B cell (primary cell): ENCODE measurements around the gene TSPAN16. TPM values are rescaled to one million over a fixed set of nuclear protein-coding genes. Genes with fewer than 3 reads are reported as not detected.

ENCODE experiments used
- ATAC-seq: fragments of 200-7000 bp; cut with Tn5 transposase; one replicate; pipeline ENCODE4 v1.10.0; 2021; ENCODE audit warnings: low read depth, mild to moderate bottlenecking, moderate number of reproducible peaks, moderate library complexity
- CTCF ChIA-PET: fragments of 350-600 bp; sonication (Branson Sonifier 250); formaldehyde crosslinking; loops from one replicate; lab custom pipeline; 2021; ENCODE audit warnings: antibody characterized with exemption, inconsistent platforms; lab: Charles Lee
- POLR2A ChIA-PET: fragments of 350-600 bp; sonication (Branson Sonifier 250); formaldehyde crosslinking; loops from one replicate; lab custom pipeline; 2021; ENCODE audit warnings: antibody characterized with exemption; lab: Charles Lee
- DNase-seq: peaks from one replicate; pipeline ENCODE4 v3.0.0; 2013
- H2AFZ ChIP-seq: 2 replicates; pipeline ENCODE4 v1.6.1; 2012; ENCODE audit warnings: mild to moderate bottlenecking, low read depth, low read length; ENCODE audit not compliant: insufficient read depth, poor library complexity, severe bottlenecking
- H3K27ac ChIP-seq, 2 donors: 1 replicate in 1 of 2; 2 replicates in 1 of 2; pipeline ENCODE4 v1.5.1; 2012 to 2013; ENCODE audit warnings: low read length in 2 of 2, mild to moderate bottlenecking in 2 of 2, moderate library complexity in 1 of 2
- H3K27me3 ChIP-seq, 4 experiments: fragments of 200-600 bp in 1 of 4; sonication (generic) in 1 of 4; replicated peaks in 1 of 4; 1 replicate in 2 of 4; 2 replicates in 2 of 4; pipeline versions ENCODE4 v1.6.1 to v1.7.0; 2013 to 2016; ENCODE audit warnings: low read length in 3 of 4, mild to moderate bottlenecking in 2 of 4, mixed read lengths in 1 of 4, moderate library complexity in 1 of 4; ENCODE audit not compliant: insufficient read depth in 4 of 4, control insufficient read depth in 3 of 4; ENCODE audit errors: control extremely low read depth in 1 of 4
- H3K36me3 ChIP-seq, 2 experiments: replicated peaks in 1 of 2; 1 replicate in 1 of 2; 2 replicates in 1 of 2; pipeline versions ENCODE4 v1.6.1 to v1.7.1; 2013; ENCODE audit warnings: low read length in 1 of 2; ENCODE audit not compliant: insufficient read depth in 2 of 2, control insufficient read depth in 1 of 2; ENCODE audit errors: control extremely low read depth in 1 of 2, extremely low read depth in 1 of 2
- H3K4me1 ChIP-seq, 2 donors: fragments of 200-600 bp in 1 of 2; sonication (generic) in 1 of 2; 1 replicate in 1 of 2; 2 replicates in 1 of 2; pipeline versions ENCODE4 v1.5.1 to v1.6.1; 2013 to 2017; ENCODE audit warnings: low read length in 2 of 2; ENCODE audit not compliant: control insufficient read depth in 2 of 2, insufficient read depth in 2 of 2
- H3K4me2 ChIP-seq: replicated peaks from 2 replicates; pipeline ENCODE3; 2012; ENCODE audit warnings: mild to moderate bottlenecking, low read depth, low read length; ENCODE audit not compliant: poor library complexity, severe bottlenecking
- H3K4me3 ChIP-seq, 5 experiments: fragments of 200-600 bp in 1 of 5; sonication (generic) in 1 of 5; 1 replicate in 3 of 5; 2 replicates in 2 of 5; pipeline versions ENCODE4 v1.5.1 to v1.7.0; 2011 to 2016; ENCODE audit warnings: low read length in 4 of 5, mild to moderate bottlenecking in 4 of 5, low read depth in 2 of 5, control low read depth in 1 of 5, moderate library complexity in 1 of 5; ENCODE audit not compliant: insufficient read depth in 1 of 5; ENCODE audit errors: control extremely low read depth in 1 of 5, extremely low read depth in 1 of 5
- H3K79me2 ChIP-seq: fragments of 200-600 bp; sonication (generic); one replicate; pipeline ENCODE4 v1.6.0; 2016; ENCODE audit warnings: low read length; ENCODE audit not compliant: control insufficient read depth, insufficient read depth
- H3K9ac ChIP-seq: fragments of 200-600 bp; sonication (generic); 2 replicates; pipeline ENCODE4 v1.6.1; 2017; ENCODE audit warnings: mild to moderate bottlenecking, low read length, moderate library complexity
- H3K9me3 ChIP-seq, 3 donors: one replicate each; pipeline versions ENCODE4 v1.6.1 to v1.7.1; 2013; ENCODE audit warnings: low read length in 2 of 3; ENCODE audit not compliant: control insufficient read depth in 2 of 3, insufficient read depth in 1 of 3; ENCODE audit errors: control extremely low read depth in 1 of 3
- H4K20me1 ChIP-seq: 2 replicates; pipeline ENCODE4 v1.6.0; 2012; ENCODE audit warnings: mild to moderate bottlenecking, low read length; ENCODE audit not compliant: insufficient read depth, control insufficient read depth, poor library complexity, severe bottlenecking
- H3K27ac Mint-ChIP-seq: one replicate; pipeline ENCODE4 v1.8.0; 2021; ENCODE audit warnings: mixed read lengths
- H3K27me3 Mint-ChIP-seq: one replicate; pipeline ENCODE4 v1.8.0; 2021; ENCODE audit warnings: mixed read lengths
- H3K4me1 Mint-ChIP-seq: one replicate; pipeline ENCODE4 v1.8.0; 2021; ENCODE audit warnings: mixed read lengths
- H3K4me3 Mint-ChIP-seq: one replicate; pipeline ENCODE4 v1.8.0; 2021; ENCODE audit warnings: mixed read lengths
- H3K9me3 Mint-ChIP-seq: one replicate; pipeline ENCODE4 v1.8.0; 2022; ENCODE audit warnings: mixed read lengths; ENCODE audit not compliant: insufficient read depth
- CTCF ChIP-seq: fragments of 200-600 bp; IDR thresholded peaks from one replicate; pipeline ENCODE4 v1.8.0; 2022; ENCODE audit warnings: antibody characterized with exemption, mild to moderate bottlenecking
- EZH2 ChIP-seq: IDR thresholded peaks from 2 replicates; pipeline ENCODE4 v1.6.1; 2012; ENCODE audit warnings: borderline replicate concordance, low read depth, mild to moderate bottlenecking, moderate library complexity, low read length; ENCODE audit not compliant: insufficient read depth, poor library complexity, severe bottlenecking
- WGBS: methylation state at CpG from one replicate; pipeline ENCODE4 v1.1.5; 2013; ENCODE audit warnings: missing lambda C conversion rate; ENCODE audit not compliant: insufficient coverage; 5-methylcytosine and 5-hydroxymethylcytosine counted together
- intact Hi-C: fragments of 100-400 bp; cut with micrococcal nuclease; formaldehyde crosslinking; loops from one replicate; pipeline ENCODE4 v1.10.0; 2022
- polyA plus RNA-seq: library from polyadenylated mRNA; depleted of rRNA; stranded (reverse); fragments of >200 nt; gene quantifications from 2 replicates; pipeline ENCODE4 v1.2.3, GENCODE V29; 2012
- total RNA-seq, 2 donors: library from RNA; stranded (reverse); fragments of 120-200 nt in 1 of 2; gene quantifications; 1 replicate in 1 of 2; 2 replicates in 1 of 2; pipeline versions ENCODE4 v1.2.3 to v1.2.4, GENCODE V29; 2013 to 2022

TSPAN16 gene
- total and polyA plus RNA-seq, 2 donors (not counting 1 experiment from before 2014, with no cell fraction given) = not detected

GRCh38 chr19:11361037-11361770 is 65.2 kb downstream of the TSPAN16 start:
- H3K9me3 ChIP-seq = no peaks in the 10 kb centered on the region
- DNase-seq (no peak), ATAC-seq (no peak)
- no peak overlapping the region for H3K9ac ChIP-seq
- peaks cover 3% of the 10 kb centered on the region for H3K27me3 Mint-ChIP-seq
- H3K4me2 ChIP-seq = no peak overlapping the region
- ChIA-PET CTCF (interaction anchor here (0.7 kb wide), 1 partner anchor 237 kb away, joined by 3 read pairs; no protein-coding TSS in a partner anchor), POLR2A (interaction anchor here (0.6 kb wide), 1 partner anchor 289 kb away, joined by 9 read pairs; no protein-coding TSS in a partner anchor)
- peaks cover 0 to 4% (median 0%) of the 10 kb centered on the region in 4 experiments for H3K27me3 ChIP-seq
- no peaks in the 10 kb centered on the region for H3K9me3 Mint-ChIP-seq
- WGBS = 94% methylated on average over 43 of the region's 43 CpGs
- H3K36me3 ChIP-seq = peaks cover 0 to 9% of the 10 kb centered on the region in 2 experiments
- no peaks in the 10 kb centered on the region for H3K79me2 ChIP-seq
- H3K4me3 ChIP-seq = no peak overlapping the region
- H3K4me1 ChIP-seq = no peaks in the 10 kb centered on the region
- H3K4me3 Mint-ChIP-seq = no peak overlapping the region
- no peak overlapping the region for H2AFZ ChIP-seq
- no peak for TF ChIP-seq EZH2
- no peak for TF ChIP-seq CTCF
- H4K20me1 ChIP-seq = no peaks in the 10 kb centered on the region
- H3K27ac Mint-ChIP-seq = no peak overlapping the region
- H3K27ac ChIP-seq = no peak overlapping the region
- peaks cover 2% of the 10 kb centered on the region for H3K4me1 Mint-ChIP-seq
- intact Hi-C loops = no loop called here
